Measurements from ENCODE around the gene SDHA. TPM values are rescaled to one million over a fixed set of nuclear protein-coding genes. Genes with fewer than 3 reads are reported as not detected.

Gene SDHA
- polyA plus RNA-seq (ENCODE audit: insufficient read length in 4 of 4) = 100 to 1,000 TPM in 3 of 4 donors, 10 to 100 TPM in 1; 75.7 to 151 (median 136) TPM

- peak; percentile 87 to 93 (median 90) for DNase-seq (ENCODE audit: low read depth in 4 of 4, low spot score in 3 of 4)
These were observed at the start of gene SDHA, which contains the start of gene CCDC127 for GRCh38 chr5:217494-218456. TSS of gene SDHA (plus strand) at chr5:218320. CDS start at chr5:218356, 36 bp downstream. TSS of gene CCDC127 (minus strand) at chr5:218153. CDS start at chr5:216849, 1,304 bp downstream.

DNA sequence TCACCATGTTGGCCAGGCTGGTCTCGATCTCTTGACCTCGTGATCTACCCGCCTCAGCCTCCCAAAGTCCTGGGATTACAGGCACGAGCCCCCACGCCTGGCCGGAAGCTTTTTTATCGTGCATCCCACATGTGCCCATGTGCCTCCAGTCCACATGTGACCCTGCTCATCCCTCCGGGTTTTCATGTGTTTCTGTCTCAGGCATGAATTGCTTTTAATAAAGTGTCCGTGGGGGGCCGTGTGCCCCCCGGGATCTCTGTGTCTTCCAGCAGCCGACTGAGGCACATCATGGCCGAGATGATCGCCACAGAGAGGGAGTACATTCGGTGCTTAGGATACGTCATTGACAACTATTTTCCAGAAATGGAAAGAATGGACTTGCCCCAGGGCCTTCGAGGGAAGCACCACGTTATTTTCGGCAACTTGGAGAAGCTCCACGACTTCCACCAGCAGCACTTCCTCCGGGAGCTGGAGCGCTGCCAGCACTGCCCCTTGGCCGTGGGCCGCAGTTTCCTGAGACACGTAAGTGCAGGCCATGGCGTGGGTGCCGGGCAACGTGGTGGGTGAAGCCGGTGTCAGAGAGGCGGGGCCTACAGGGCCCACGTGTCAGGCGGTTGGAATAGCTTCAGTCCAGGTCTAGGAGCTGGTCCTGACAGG is 48.9 kb upstream of the SDHA start:
- DNase-seq (ENCODE audit: low read depth in 4 of 4, low spot score in 3 of 4) = no peak

GRCh38 chr5:169728-170094 is 48.4 kb upstream of the SDHA start:
- no peak for DNase-seq (ENCODE audit: low read depth in 4 of 4, low spot score in 3 of 4)

DNA sequence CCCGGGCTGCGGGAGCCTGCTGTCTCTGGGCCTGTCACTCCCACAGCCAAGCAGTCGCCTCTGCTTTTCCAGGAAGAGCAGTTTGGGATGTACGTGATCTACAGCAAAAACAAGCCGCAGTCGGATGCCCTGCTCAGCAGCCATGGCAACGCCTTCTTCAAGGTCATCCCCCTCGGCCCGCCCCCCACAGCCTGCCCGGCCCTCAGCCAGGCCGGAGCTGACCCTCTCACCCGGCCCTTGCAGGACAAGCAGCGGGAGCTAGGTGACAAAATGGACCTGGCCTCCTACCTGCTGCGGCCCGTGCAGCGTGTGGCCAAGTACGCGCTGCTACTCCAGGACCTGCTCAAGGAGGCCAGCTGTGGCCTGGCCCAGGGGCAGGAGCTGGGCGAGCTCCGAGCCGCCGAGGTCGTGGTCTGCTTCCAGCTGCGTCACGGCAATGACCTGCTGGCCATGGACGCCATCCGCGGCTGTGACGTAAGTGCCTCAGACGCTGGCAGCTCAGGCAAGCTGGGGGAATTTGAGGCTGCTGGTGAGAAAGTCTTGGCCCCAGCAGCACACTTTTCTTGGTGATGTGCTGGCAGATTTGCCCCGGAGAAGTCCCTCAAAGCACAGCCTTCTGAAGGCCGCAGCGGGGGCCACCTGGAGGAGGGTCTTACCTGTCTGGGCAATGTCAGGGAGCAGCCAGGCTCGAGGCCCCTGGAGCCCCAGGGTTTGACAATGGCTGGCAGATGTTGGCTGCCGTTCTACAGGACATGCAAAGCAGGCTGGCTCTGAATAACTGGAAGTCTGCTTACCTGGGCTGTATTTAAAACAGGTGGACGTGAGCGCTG is 46.9 kb upstream of the SDHA start:
- no peak for DNase-seq (ENCODE audit: low read depth in 4 of 4, low spot score in 3 of 4)

- no peak for DNase-seq (ENCODE audit: low read depth in 4 of 4, low spot score in 3 of 4)
These were observed 46.3 kb upstream of the SDHA start for GRCh38 chr5:171801-172331.

DNA sequence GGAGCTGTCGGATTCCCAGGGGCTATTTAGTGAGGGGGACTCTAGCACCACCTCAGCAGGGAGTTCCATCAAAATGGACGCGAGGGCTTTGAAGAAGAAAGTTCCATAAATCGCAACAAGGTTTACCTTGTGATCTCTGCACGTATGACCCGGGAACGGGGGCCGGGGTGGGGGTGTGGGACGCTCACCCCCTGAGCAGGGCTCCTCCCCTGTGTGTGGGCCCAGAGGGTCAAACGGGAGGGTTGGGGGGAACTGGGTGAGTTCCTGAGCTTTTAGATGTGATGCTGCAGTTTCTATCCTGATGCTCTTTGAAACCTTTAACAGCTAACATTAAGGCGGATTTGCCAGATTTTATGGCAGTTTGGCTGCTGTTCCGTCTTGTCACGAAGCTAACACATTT is 45.7 kb upstream of the SDHA start:
- DNase-seq (ENCODE audit: low read depth in 4 of 4, low spot score in 3 of 4) = no peak

GRCh38 chr5:172841-173251 is 45.3 kb upstream of the SDHA start:
- no peak for DNase-seq (ENCODE audit: low read depth in 4 of 4, low spot score in 3 of 4)

GRCh38 chr5:173392-174290 is 44.5 kb upstream of the SDHA start:
- no peak for DNase-seq (ENCODE audit: low read depth in 4 of 4, low spot score in 3 of 4)

GRCh38 chr5:174291-174600 is 43.9 kb upstream of the SDHA start:
- DNase-seq (ENCODE audit: low read depth in 4 of 4, low spot score in 3 of 4) = no peak

- DNase-seq (ENCODE audit: low read depth in 4 of 4, low spot score in 3 of 4) = no peak
These were observed 43.1 kb upstream of the SDHA start for GRCh38 chr5:174876-175465.

GRCh38 chr5:176296-176823 is 41.8 kb upstream of the SDHA start:
- no peak for DNase-seq (ENCODE audit: low read depth in 4 of 4, low spot score in 3 of 4)

DNA sequence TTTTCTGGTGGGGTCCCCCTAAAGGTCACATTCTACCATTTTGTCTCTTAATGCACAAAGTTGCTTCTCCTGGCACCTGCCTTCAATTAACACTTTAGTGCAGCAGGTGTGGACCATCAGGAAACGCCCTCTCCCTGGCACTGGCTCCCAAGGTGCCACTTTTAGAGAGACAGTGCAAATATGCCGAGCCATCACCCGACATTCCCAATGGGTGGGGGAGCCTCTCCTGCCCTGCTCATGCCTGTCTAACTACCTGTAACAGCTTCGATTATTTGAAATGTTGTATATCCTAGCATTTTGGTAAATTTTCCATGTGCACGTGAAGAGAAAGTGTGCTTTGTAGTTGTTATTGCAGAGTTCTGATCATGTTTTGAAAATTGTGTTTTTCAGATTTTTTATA is 40.0 kb upstream of the SDHA start:
- DNase-seq (ENCODE audit: low read depth in 4 of 4, low spot score in 3 of 4) = no peak

- DNase-seq (ENCODE audit: low read depth in 4 of 4, low spot score in 3 of 4) = no peak
These were observed 38.7 kb upstream of the SDHA start for GRCh38 chr5:179401-179800.

GRCh38 chr5:180286-180918 is 37.7 kb upstream of the SDHA start:
- DNase-seq (ENCODE audit: low read depth in 4 of 4, low spot score in 3 of 4) = no peak

- DNase-seq (ENCODE audit: low read depth in 4 of 4, low spot score in 3 of 4) = no peak
These were observed 37.0 kb upstream of the SDHA start for GRCh38 chr5:181160-181559.

DNA sequence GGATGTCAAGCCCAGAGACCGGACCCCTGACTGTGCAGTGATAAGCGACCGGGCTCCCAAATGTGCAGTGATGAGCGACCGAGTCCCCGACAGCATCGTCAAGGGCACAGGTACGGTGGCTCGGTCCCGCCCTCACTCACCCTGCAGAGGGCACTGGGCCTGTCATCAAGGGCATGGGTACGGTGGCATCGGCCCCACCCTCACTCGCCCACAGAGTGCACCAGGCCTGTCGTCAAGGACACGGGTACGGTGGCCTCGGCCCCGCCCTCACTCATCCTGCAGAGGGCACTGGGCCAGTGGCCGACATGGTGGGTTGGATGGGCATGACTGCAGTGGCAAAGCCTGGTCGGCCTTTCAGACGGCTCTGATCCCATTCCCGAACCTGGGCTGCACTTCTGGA is 36.6 kb upstream of the SDHA start:
- no peak for DNase-seq (ENCODE audit: low read depth in 4 of 4, low spot score in 3 of 4)

GRCh38 chr5:182126-182525 is 36.0 kb upstream of the SDHA start:
- DNase-seq (ENCODE audit: low read depth in 4 of 4, low spot score in 3 of 4) = no peak

DNA sequence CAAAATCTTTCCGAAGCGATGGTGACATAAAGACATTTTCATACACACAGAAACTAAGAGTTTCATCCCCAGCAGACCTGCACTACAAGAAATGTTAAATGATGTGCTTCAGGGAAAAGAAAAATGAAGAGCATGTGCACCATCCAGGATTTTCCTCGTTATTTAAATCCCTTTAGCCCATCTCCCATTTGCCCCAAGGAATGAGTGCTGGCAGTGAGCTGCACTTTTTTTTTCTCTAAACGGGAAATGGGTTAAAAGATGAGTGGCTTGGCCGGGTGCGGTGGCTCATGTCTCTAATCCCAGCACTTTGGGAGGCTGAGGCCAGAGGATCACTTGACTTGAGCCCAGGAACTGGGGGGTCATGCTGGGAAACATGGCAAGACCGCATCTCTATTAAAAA is 33.6 kb upstream of the SDHA start:
- DNase-seq (ENCODE audit: low read depth in 4 of 4, low spot score in 3 of 4) = no peak
